ENCODE results near the gene MSMB.
A peak's percentile ranks its signal among the peaks of the same experiment; 100 is the strongest.

MSMB gene

GRCh38 chr10:46031648-46032532 lies 14.2 kb downstream of the MSMB start:
- no peak for ATAC-seq

GRCh38 chr10:46030091-46030937 lies 15.8 kb downstream of the MSMB start, which contains the start of gene NCOA4:
NCOA4 (minus strand) TSS chr10:46030623; CDS start chr10:46016680, 13,943 bp downstream.
- peak; percentile 95 to 98 for ATAC-seq

DNA sequence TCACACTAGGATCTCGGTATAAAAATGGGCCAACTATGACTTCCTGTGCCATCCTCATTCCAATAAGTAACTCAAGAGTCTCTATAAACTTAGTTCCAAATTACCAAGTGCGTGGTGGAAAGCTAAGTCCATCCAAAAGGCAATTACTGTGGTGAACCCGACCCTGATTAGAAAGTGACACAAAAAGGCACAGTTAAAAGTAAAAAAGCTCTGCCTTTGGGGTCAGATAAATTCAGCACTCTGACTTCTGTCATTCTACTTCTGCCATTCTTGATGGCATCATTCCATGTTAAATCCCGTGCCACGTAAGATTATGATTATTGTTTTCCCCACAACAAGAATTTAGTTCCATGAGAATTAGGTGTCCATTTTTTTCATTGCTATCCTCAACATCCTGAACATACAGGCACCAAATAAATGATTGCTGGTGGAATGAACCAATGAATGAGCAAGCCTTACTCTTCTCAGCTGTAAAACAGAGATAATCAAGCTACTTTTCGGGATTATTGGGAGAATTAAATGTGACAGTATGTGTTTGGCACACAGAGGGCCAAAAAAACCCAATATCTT lies 16.5 kb downstream of the MSMB start:
- ATAC-seq: no peak

- ATAC-seq: peak; percentile 22 to 31
Measured at GRCh38 chr10:46028584-46029460, 17.2 kb downstream of the MSMB start.

DNA sequence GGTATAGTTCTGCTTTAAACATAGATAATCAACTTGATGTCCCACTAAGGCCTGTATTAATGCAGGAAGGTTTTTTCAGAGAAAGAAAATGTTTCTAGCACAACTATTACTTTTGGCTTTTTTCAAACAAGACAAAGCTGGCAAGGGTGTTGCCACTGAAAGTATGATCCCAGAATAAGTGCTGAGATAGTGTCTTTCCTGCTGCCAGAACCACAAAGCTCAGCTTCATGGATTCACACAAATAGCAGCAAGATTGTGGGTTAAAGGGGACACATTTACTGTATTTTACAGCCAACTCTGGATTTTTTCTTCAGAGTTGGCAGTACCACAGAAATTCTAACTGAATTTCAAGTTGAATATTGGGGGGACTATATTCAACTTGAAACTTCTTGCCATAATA lies 20.0 kb downstream of the MSMB start:
- no peak for ATAC-seq

GRCh38 chr10:46025406-46025805 lies 20.7 kb downstream of the MSMB start:
- no peak for ATAC-seq

DNA sequence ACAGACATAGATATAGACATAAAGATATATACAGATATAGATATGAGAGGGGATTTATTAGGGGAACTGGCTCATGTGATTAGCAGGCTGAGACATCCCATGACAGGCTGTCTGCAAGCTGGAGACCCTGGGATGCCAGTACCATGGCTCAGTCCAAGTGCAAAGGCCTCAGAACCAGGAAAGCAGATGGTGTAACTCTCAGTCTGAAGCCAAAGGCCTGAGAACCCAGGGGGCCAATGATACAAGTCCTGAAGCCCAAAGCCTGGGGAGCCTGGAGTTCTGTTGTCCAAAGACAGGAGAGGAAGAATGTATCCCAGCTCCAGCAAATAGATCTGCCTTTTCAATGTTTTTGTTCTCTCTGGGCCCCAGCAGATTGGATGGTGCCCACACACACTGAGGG lies 21.1 kb downstream of the MSMB start:
- ATAC-seq: no peak

DNA sequence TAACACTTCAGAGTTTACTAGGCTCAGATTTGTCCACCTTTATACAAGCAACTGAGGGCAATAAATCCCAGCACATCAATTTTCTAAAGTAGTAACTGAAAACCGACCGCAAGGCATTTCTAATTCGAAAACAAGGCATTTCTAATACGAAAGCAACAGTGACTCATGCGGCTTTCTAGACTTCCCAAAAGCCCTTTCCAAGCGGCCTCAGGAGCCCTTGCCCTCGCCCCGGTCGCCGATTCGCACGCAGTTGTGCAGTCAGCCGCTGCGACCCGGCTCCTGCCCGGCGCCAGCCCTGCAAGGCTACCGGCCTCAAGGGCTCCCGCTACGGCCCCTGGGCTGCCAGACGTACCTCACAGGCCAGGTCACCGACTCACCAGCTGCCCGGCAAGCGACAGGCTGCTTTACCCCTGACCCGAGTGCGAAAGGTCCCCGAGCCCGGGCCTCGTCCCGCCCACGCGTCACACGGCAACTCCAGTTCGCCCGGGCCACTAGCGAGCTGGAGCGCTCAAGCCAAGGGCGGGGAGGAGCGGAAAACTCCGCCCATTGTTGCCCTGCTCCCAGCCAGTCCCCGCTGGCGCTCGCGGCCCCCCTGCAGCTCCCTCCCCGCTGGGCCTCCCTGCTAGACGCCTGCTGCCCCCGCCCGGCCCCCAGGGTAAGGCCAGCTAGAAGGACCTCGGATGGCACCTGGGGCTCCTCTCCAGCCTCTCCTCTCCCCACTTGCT lies 22.9 kb downstream of the MSMB start:
- ATAC-seq: peak; percentile 91 to 92

GRCh38 chr10:46020344-46020657 lies 25.8 kb downstream of the MSMB start:
- no peak for ATAC-seq

GRCh38 chr10:46019569-46020343 lies 26.3 kb downstream of the MSMB start:
- no peak for ATAC-seq

DNA sequence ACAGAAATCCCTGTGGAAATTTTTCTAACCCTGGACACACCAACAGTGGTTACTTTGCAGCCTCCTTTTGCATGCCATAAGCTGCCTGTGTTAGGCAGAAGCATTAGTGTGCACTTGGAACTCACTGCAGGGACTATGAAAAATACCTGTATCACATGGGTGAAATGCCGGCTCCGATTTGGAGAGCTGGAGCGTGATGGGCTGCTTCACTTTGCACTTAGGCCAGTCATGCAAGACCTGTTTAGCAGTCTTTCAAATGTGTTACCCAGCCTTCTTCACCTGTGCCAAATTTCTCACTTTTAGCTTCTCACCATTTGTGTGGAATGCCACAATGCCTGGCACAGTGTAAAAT lies 26.9 kb downstream of the MSMB start:
- ATAC-seq: no peak

GRCh38 chr10:46018453-46019176 lies 27.5 kb downstream of the MSMB start:
- no peak for ATAC-seq

DNA sequence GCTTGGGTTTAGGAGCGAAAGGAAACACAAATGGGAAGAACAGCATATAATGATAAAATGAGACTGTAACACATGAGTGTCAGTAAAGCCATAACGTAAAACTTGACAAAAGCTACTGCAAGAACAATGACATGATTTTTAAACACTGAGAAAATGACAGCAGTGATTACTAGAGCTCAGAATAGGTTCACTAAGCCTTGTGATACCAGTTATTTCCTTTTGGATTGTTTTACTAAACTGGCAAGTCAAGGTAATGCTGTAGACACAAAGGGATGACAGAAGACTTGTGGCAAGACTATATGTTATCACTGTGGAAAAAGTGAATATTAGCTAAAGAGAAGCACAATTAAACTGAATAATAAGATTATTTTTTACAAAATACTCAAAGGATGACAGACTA lies 28.3 kb downstream of the MSMB start:
- no peak for ATAC-seq

GRCh38 chr10:46016811-46017210 lies 29.3 kb downstream of the MSMB start:
- no peak for ATAC-seq

GRCh38 chr10:46016190-46016589 lies 29.9 kb downstream of the MSMB start:
- ATAC-seq: no peak

DNA sequence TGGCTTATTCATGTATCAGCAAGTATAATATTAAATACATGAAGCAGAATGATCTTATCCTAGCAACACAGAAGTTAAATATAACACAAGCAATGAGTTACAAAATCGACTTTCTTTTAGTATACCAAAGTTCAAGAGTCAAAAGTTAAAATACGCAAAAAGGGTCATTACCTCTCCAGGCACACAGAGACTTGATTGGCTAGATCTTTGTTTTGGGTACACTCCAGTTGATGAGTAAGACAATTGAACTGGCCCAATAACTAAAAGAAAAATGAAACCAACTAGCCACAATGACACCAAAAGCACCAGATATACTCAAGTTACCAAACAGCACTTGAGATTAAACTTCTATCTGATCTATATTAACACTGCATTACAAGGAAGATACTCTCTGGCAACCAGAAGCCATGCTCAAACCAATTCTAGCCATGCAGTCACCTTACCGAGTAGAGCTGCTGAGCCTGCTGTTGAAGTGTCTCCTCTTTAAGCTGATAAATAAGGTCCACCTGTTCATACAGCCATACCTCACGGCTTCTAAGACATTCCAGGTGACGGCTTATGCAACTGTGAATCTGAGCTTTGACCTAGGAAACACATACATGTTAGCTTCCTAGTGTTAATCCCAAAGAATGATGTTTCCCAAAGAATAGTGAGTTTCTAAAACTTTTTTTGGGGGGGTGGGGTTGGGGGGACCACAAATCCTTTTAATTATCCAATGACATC lies 31.2 kb downstream of the MSMB start:
- peak in 1 of 2 donors; percentile 36 for ATAC-seq

- no peak for ATAC-seq
Measured at GRCh38 chr10:46014206-46014605, 31.9 kb downstream of the MSMB start.

GRCh38 chr10:46012746-46013145 lies 33.3 kb downstream of the MSMB start:
- ATAC-seq: no peak

DNA sequence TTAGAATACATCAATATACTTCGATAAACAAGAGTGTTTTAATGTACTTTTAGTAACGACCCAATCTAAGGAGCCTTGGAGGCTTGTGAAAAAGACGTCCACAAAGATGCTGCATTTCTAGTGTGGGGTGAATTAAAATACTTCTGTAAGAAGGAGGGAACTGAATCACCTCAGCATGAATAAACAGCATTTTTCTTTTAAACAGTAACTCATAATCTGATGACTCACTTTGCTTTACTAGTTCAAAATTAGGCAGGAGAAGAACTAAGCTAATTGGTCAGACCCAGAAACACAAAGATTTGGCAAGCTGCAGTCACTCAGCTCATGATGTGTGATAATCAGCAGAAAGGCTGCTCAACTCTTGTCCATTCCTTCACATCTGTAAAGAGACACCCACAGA lies 39.9 kb downstream of the MSMB start:
- ATAC-seq: peak; percentile 44 to 51

DNA sequence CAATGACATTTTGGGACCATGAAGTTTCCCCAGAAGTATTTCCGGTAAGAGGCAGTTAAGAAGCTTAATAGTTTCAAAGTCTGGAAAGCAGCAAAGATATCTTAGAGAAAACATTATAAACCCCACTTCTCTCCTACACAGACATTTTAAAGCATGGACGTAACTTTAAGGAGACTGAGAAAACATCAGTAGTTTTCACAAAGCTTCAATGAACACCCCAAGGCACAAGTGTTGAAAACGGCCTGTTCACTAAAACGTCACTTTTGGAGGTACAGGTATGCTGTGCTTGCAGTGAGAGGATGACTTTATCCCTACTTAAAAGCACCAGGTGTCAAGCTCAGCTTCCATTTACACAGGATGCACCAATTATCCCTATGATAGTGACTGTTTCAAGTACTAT lies 40.7 kb downstream of the MSMB start:
- no peak for ATAC-seq
